Measurements from ENCODE around the gene HHIP.

The HHIP gene

DNA sequence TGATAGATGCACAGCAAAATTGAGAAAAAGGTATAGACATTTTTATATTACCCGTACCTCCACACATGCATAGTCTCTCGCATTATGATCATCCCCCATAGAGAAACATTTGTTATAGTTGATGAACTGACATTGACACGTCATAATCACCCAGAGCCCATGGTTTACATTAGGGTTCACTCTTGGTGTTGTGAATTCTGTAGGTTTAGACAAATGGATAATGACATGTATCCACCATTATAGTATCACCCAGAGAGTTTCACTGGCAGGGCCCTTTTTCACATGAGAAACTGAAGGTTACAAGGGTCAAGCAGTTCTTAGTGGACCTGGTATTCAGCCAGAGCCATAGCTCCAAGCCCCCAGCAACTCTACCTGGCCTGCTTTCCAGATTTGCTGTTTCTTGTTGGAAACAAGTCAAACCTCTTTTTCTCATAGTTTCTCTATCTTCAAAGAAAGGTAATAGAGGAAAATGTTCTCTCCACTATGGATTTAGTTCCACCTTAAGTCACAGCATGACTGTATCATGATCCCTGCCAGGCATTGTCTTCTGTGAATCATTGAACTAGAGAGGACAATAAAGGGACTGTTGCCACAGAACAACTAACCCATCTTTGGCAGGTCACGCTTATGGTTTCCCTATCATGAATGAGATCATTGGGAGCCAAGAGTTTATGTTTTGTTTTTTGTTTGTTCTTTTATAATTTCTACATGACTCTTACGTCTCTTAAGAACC, 64.0 kb downstream of the HHIP start:
- no peak for DNase-seq

DNA sequence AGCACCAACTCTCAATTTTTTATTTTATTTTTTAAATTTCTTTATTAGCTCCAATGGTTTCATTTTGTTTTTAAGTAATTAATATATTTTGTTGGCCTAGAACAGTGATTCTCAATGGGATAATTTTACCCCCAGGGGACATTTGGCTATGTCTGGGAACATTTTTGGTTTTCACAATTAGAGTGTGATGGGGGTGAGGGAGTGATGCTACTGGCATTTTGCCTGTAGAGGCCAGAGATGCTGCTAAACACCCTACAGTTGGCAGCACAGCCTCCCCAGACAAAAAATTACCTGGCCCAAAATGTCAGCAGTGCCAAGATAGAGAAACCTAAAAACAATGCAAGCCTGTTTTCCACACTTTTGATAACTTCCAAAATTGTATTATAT, 64.6 kb downstream of the HHIP start:
- DNase-seq: no peak

DNA sequence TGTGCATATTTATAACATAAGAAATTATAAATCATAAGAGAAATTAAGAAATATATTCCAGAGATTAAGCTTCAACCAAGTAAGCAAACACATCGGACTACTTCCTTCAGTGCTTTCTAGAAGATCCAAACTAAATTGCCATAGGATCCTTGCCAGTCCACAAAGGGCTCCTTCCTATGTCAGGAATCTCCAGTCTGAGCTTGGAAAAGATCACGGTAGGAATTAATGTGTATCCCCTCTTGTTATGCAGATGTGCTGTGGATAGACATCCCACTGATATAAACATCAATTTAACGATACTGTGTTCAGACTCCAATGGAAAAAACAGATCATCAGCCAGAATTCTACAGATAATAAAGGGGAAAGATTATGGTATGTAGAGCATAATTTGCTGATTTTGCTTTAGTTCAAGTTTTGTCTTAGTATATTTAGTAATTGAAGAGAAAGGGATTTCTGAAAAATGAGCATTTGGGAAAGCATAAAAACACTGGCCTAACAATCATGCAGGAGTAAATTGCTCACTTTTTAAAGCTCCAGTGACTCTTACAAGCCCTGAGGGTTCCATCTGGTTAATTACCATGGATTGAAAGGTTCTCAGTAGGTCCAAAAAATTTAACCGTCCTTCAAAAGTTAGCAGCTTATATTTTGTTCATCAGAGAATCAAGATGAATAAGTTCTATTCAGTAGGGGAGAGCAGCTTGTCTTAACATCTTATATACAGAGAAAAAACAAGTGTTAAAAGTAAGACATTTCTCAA, 65.9 kb downstream of the HHIP start:
- DNase-seq: no peak

DNA sequence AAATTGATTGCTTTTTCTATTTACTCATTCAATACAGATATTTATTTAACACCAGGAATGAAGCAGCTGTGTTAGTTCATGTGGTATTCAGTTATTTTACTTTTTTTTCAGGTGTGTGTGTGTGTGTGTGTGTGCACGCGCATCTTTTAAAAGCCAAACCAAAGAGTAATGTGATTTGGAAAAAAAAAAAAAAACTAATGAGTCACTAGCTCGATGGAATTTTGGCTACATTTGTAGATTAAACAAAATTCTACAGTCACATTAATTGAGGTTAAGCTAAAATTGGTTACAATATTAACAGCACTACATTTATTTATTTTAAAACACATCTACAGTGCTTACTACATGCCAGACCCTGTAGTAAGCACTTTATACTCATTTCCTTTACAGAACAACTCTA, 66.8 kb downstream of the HHIP start:
- DNase-seq: no peak

DNA sequence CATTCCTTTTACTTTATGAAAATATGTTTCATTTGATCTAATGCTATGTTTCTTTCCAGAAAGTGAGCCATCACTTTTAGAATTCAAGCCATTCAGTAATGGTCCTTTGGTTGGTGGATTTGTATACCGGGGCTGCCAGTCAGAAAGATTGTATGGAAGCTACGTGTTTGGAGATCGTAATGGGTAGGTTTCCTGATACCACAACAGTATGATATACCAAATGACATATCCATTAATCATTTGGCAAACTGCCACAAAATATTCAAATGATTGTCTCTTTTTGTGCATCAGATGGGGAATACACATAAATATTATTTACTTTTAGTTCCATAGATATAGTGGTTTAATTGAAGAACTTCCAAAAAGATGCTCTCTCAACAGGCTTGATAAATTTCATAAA, 68.2 kb downstream of the HHIP start:
- DNase-seq: no peak

DNA sequence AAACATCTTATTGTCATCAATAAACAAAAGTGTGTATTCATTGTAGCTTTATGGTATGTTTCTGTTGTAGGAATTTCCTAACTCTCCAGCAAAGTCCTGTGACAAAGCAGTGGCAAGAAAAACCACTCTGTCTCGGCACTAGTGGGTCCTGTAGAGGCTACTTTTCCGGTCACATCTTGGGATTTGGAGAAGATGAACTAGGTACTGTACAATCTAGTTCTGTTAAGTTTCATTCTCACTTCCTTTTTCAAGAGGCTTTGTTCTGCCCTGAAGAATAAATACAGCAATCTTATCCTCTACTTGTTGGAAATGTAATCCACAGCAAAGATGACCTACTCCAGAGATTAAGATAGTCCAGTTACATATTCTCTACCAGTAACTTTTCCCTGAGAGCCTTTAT, 69.3 kb downstream of the HHIP start:
- DNase-seq: no peak

DNA sequence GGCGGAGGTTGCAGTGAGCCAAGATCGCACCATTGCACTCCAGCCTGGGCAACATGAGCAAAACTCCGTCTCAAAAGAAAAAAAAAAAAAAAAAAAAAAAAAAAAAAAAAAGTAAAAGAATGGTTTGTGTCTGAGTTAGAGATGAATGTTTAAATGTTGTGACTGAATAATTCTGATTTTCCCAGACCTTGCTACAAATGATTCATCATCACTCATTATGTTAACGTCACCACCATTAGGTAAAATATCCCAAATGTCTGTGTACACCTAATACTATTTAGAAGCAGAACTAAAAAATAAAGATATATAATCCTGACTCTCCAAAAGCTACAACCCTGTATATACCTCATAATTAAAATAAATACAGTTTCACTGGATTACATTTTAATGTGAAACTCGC, 70.8 kb downstream of the HHIP start:
- no peak for DNase-seq

DNA sequence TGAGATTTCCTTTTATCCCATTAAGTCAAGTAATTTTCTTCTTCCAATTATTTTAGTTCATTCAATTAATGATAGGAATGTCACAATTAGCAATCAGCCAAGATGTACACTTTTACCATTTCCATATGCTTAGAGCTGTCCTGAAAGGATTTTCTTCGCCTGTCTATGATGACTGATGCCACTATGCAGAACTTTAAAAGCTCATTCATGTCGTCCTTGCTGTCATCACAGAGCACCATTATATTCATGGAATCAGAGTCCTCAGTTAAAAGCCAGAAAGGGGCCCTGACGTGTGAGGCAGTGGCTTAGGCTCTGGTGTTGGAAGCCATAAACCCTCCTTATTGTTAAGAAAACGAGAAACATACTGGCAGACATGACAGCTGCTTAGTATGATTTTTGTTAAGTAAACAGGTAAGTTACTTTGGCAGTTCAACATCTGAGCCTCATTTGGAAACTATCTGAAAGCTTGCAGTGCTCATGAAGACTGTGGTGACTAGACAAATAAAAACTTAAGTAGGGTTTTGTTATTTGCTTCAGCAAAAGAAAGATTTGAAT, 73.1 kb downstream of the HHIP start:
- no peak for DNase-seq

DNA sequence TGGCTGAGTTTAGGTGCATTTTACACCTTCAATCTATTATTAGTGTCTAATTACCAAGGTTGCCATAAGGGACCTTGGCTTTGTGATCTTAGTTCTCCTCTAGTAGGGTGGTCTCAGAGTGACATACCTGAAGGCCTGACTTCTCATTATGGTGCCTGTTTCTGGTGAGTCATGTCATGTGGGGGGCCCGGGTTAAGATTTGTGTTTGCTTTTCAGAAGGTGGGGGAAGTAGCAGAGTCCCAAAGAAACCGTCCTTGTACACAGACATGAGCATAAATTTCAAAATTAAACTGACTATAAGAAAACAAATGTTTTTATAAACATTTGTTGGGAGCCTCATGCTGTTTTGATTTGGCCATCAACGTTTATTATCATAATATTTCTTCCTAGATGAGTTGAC, 74.5 kb downstream of the HHIP start:
- no peak for DNase-seq

DNA sequence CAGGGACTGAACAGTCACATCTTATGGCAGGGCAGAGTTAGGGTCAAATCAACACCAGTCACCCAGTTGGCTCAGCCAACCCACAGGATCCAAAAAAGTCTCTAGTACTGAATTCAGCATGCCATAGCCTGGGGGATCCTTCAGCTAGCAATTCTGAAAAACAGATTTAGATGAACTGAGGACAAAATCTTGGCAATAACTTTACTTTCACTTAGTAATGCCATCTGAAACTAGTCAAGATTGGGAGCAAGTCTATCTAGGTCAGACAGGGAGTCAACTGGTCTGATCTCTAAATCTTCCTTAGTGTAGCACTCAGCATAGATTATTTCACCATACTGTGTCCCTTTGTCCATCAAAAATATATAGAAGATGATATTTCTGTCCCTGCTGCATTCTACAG, 76.0 kb downstream of the HHIP start:
- no peak for DNase-seq

DNA sequence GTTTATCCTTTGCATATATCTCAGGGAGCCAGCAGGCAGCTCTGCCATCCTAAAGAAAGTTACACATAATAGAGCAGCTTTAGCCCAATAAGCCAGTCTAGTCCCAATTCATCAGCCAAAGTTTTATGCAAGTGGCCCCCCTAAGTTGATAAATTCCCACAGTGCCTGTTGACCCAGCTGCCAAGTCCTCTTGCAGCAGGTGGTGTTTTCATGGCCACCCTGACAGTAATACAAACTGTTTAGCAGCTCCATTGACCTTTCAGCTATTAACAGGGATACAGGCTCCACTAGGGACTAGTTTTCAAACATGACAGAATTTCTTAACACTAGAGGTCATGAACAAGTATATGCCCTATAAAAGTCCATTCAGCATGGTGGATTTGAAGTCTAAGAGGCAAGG, 77.5 kb downstream of the HHIP start:
- DNase-seq: no peak

DNA sequence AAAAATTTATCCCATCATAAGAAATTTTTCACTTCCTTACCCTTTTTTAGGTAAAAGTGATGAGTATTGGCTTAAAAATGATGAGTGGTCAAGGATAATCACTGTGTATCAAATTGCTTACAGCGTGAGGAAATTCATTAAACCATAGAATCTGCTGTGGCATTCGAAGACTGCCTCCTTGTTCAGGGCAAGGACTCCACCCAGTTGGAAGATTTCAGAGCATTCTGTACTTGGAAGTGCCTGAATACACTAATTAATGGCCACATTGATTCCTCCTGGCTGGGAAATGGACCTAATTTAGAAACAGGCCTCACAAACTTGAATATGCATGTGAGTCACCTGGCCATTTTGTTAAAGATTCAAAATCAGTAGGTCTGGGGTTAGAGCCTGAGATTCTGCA, 83.2 kb downstream of the HHIP start:
- no peak for DNase-seq

DNA sequence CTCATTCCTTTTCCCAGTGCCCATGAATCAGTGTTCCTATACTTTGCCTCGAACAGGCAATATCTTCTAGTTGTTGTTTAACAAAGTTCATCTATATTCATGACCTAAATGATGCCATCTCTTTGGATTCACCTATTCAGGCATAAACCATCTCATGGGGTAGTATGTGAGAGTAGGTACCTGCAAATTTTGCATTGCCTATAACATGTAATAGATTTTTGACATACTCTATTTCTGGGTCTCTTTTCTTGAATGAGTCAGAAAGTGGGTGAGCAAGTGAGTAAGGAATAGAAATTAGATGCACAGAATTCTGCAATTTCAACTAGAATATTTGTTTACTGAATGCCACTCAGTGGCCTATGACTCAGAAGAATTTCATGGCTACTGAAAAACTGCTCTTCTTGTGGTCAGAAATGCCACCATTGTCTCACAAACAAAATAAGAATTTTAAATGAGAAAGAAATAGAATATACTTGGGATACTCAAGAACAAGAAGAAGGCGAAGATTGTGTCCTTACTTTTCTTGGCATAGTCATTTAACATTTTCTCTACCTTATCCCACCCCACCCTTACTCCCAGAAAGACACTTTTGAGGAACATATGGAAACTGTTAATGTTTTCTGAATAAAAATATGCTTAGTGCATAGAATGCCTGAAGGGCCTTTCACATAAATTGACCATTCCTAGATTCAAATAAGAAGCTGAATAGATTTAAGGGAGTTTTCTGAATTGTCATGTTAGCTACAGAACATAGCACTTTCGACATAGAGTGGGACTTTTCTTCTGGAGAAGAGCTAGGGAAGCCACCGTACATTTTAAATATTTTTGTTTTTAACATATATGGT, 86.8 kb downstream of the HHIP start:
- no peak for DNase-seq

DNA sequence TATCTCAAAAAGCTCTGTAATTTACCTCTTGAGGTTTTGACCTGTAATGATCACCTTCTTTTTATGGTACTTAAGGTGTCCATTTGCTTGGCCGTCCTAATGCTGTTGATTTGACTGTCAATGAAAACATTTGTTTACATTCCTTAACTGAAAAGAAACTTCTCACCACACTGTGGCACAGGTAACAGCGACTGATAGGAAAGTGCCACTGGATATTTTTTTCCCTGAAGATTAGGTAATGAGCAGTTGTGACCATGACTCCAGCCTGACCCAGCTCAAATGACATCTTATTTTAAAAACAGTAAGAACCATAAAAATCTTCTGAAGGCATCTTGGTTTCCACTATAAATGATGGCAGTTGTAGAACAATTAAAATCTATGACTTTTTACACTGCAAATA, 87.6 kb downstream of the HHIP start:
- no peak for DNase-seq

DNA sequence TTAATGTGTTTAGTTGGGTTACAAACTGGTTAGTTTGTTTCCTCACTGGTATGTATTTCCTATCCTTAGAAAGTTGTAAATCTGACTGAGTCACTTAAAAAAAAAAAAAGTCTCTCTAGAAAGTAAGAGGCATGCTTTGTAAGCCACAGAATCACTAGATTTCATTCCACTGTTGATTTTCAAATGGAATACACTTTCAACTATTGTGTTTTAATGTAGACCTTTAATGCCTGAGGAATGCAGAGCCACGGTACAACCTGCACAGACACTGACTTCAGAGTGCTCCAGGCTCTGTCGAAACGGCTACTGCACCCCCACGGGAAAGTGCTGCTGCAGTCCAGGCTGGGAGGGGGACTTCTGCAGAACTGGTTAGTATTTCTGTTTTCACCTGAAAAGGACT, 88.6 kb downstream of the HHIP start:
- DNase-seq: no peak

DNA sequence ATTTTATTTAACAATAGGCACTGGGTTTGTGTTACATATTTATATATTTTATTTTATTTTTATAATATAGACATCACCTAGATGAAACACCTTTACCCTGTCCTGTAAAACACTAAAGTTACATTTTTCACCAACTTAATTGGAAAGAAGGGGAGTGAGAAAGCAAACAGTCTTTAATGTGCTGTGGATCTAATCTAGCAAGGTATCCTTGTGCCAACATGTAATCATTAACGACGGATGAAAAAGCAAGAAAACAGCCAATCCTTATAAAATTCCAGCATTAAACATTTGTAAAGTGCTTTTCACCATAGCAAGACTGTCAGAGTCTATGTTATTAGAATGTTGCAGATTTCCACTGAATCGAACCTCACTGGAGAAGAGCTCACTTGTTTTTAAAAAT, 92.7 kb downstream of the HHIP start:
- DNase-seq: no peak

DNA sequence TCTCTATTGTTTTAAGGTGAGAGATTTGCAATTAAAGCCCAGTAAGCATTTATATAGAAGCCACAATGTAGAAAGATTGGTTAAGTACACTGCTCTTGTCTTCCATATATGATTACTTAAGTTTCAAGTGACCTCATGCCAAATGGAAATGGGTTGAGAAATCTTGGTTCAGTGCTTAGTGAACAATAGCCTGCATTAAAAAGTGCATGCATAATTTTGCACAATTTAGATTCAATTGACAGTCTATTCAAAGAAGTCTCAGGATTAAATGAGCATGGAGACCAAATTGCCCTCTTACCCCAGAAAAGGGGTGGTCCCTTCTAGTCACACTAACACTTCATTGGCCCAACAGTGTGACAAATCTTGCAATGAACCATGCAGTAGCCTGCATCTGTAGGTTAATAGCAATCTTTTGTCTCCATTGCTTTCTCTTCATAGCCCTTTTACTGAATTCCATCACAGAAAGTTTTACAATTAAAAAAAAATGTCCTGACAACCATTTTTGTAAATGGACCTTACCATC, 93.6 kb downstream of the HHIP start:
- no peak for DNase-seq

DNA sequence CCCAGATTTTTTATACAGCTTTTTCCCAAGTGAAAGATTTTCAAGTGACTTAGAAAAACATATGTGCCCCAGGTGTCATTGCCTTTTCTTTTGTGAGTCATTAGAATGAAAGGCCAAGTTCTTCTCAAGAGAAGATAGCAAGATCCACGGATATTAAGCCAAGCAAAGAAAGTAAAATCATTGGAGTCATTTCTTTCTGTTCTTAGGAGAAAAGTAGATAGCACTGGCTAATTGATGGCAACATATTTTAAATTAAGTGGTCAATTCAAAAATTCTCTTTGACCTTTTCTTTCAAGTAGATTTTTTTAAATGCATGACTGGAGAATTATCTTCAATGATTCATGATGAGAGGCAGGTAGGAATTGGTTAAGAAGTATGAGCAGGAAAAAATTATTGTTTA, 94.4 kb downstream of the HHIP start:
- no peak for DNase-seq

DNA sequence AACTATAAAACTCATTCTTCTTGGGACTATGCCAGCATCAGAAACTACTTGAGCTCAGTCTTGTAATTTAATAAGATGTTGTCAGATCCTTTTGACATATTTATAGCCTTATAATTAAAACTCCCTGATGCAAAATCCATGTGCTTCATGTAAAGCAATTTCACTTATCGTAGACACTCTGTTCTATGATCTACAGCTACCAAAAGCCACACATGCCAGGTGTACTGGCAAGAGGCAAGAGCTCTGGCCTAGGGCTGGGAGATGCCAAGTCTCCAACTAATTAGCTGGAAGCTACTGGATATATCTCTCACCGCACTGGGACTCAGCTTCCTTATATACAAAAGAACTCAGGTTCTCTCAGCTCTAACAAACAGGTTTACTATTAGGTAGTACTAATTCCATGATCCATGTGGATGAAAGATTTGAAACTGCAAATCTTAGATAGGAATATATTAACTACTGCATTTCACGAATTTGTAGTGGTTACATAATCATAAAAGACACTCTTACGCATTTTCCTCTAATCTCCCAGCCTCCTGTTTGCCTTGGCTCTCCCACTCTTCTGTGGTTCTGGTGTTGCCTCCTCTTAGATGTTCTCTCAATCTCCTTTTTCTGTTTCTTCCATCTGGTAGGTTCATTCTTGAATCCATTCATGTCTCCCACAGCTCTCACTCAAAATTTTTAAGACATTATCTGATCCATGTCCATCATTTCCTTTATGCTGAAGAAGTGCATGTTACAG, 103.0 kb downstream of the HHIP start:
- no peak for DNase-seq

DNA sequence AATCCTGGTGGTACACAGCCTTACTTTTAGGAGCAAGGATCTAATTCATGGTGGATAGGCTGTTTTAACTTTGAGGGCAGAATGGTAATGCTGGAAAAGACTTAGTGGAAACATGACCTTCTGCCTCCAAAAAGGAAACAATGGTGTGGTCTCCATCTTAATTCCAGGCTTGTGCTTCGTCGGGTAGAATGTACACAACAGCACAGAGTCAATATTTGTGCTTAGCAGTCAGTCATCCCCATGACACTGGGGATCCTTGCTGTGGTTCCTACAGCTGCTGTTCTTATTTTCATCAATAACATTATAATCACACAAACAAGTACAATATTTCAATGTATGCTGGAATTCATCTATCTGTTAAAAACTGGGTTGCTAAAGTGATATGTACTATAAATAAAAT, 104.4 kb downstream of the HHIP start:
- DNase-seq: no peak

DNA sequence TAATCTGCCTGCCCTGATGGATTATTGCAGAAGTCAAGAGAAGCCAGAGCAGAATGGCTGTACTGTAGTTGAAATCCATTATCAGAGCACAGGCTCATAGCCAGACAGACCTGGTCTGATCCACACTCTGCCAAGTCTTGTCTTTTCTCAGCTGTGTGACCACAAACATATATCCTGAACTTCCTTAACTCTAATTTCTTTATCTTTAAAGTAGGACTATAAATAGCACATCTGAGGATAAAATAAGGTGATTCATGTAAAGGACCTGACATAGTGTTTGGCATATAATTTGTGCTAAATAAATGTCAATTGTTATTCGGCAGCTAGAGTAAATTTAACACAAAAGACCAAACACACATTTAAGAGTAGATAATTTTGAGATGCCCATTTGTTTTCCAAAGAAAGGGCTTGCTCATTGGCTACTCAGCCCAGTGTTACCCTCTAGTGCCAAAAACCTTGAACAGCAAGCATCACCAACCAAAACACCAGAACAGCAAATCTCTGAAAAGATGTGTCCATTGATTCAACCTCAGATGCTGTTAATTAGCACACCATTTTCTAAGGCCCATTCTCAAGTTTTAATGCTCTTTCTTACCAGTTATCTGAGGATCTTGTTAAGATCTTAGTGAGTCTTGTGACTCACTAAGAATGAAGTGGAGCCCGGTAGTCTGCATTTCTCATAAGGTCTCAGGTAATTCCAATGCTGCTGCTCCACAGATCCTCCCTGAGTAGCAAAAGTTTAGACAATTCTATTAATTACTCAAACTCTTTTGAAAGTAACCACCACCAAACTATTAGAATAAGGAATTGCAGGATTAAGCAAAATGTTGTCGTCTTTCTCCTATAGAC, 108.8 kb downstream of the HHIP start:
- no peak for DNase-seq

DNA sequence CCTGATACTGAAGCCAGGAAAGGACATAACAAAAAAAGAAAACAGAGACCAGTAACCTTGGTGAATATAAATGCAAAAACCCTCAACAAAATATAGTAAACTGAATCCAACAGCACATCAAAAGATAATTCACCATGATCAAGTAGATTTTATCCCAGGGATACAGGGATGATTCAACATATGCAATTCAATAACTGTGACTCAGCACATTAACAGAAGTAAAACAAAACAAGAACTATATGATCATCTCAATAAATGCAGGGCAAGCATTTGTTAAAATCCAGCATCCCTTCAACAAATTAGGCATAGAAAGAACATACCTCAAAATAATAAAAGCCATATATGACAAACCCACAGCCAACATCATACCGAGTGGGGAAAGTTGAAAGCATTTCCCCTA, 112.0 kb downstream of the HHIP start:
- DNase-seq: no peak
